COLO668 (cell line): Measurements from ENCODE around the gene NXNL1.

ENCODE experiments used
- DNase-seq: peaks from one replicate; lab custom pipeline; 2025; ENCODE audit not compliant: unreplicated experiment; lab: John Stamatoyannopoulos, UW

NXNL1 gene

GRCh38 chr19:17421942-17422341 lies 38.8 kb downstream of the NXNL1 start:
- no peak for DNase-seq

DNA sequence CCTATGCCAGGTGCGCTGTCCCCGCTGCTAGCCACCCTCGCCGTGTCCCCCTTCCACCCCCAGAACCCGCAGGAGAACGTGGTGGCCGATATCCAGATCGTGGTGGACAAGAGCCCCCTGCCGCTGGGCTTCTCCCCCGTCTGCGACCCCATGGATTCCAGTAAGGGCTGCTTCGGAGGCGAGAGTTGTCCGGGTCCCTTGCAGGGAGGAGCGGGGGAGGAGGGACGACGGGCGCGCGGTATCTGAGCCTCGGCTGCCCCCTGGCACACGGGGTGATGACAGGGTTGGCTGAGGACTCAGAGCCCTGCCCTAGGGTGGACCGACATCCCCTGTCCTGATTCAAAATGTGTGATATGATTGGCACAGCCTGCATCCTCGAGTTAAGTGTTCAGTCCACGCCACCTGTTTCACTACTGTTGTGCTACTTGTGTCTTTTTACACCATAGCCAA lies 40.2 kb downstream of the NXNL1 start:
- DNase-seq: peak; percentile 28

- peak; percentile 98 for DNase-seq
These were observed 40.9 kb downstream of the NXNL1 start, which contains the start of gene MVB12A for GRCh38 chr19:17419621-17420474. Gene MVB12A (plus strand): TSS chr19:17420047. CDS start chr19:17420136, 89 bp downstream.

- no peak for DNase-seq
These were observed 41.5 kb downstream of the NXNL1 start for GRCh38 chr19:17419154-17419620.

- DNase-seq: no peak
These were observed 42.0 kb downstream of the NXNL1 start for GRCh38 chr19:17418710-17419109.

- DNase-seq: no peak
These were observed 45.6 kb downstream of the NXNL1 start for GRCh38 chr19:17415121-17415520.

- no peak for DNase-seq
These were observed 46.6 kb downstream of the NXNL1 start for GRCh38 chr19:17414097-17414496.

DNA sequence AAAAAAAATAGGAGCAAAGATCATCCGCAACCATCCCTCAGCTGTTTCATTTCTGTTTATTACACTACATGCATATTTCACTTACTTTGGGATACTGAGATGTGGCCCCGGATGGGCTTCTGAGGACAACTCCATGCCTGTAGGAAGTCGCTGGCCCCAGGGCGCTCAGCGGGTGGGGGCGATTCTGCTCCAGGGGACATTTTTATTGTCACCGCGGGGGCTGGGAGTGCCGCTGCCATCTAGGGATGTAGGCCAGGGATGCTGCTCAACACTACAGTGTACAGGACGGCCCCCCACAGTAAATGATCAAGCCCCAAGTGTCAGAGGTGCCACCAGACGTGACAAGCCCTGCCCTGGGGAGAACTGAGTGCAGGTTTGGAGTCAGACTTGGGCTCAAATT lies 48.9 kb downstream of the NXNL1 start:
- no peak for DNase-seq

DNA sequence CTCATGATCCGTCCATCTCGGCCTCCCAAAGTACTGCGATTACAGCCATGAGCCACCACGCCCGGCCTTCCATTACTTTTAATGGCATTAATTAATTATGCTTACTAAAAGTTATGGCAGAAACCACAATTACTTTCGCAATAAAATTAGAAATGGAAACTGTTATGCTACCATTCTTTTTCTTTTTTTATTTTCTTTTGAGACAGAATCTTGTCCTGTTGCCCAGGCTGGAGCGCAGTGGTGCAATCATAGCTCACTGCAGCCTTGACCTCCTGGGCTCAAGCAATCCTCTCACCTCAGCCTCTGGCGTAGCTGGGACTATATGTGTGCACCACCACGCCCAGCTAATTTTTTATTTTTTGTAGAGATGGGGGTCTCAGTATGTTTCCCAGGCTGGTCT lies 50.7 kb downstream of the NXNL1 start:
- no peak for DNase-seq

GRCh38 chr19:17406887-17407196 lies 53.9 kb downstream of the NXNL1 start:
- DNase-seq: no peak

- no peak for DNase-seq
These were observed 54.5 kb downstream of the NXNL1 start for GRCh38 chr19:17406046-17406886.
